ENCODE data around the gene IMP4.

DNA sequence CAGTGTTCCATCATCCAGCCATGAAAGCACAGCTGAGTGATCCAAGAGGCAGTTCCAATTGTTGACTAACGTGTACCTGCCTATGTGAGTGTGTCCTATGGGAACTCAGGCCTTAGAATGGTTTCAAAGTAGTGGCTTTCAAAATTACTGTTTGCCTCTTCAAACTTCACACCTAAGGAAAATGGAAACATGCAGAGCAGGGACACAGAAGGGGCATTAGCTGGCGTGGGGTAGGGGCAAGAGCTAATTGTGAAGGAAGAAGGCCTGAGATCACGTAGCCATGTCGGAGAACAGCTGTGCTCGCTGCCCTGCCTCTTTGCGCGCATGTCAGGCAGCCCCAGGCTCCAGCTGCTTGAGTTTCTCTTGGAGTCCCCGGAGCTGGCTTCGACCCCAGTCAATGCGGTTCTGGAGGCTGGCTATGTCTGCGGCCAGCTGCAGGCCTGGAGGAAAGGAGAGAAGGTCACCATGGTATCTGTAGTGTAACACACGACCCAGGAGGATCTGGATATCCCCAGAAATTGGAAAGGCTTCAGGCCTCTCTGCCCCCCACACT lies 3.8 kb upstream of the IMP4 start:
- TF ChIP-seq, protein P1, sequence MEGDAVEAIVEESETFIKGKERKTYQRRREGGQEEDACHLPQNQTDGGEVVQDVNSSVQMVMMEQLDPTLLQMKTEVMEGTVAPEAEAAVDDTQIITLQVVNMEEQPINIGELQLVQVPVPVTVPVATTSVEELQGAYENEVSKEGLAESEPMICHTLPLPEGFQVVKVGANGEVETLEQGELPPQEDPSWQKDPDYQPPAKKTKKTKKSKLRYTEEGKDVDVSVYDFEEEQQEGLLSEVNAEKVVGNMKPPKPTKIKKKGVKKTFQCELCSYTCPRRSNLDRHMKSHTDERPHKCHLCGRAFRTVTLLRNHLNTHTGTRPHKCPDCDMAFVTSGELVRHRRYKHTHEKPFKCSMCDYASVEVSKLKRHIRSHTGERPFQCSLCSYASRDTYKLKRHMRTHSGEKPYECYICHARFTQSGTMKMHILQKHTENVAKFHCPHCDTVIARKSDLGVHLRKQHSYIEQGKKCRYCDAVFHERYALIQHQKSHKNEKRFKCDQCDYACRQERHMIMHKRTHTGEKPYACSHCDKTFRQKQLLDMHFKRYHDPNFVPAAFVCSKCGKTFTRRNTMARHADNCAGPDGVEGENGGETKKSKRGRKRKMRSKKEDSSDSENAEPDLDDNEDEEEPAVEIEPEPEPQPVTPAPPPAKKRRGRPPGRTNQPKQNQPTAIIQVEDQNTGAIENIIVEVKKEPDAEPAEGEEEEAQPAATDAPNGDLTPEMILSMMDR (IDR thresholded peaks at IDR 0.05) = no peak
- TF ChIP-seq POLR2A (IDR thresholded peaks at IDR 0.05) = no peak

Measured in breast epithelium (tissue), 3 donors.